Activated T-cell treated with anti-CD3 and anti-CD28 coated beads, Interleukin-2, amount 50 U/mL, for 72 hours (primary cell): ENCODE data around the gene PPFIA1. TPM values are rescaled to one million over a fixed set of nuclear protein-coding genes. Genes with fewer than 3 reads are reported as not detected.
A peak's percentile ranks its signal among the peaks of the same experiment; 100 is the strongest.
"Not testable (repeated sequence)": the region's sequence is repeated elsewhere in the genome, so short reads cannot be mapped to it uniquely, and the experiment has no call there.

ENCODE experiments used
- ATAC-seq, 2 donors: fragments of 150-1000 bp; cut with Tn5 transposase; replicated peaks in 1 of 2; 2 replicates each; pipeline ENCODE4 v1.10.0; 2021; ENCODE audit warnings: moderate library complexity in 2 of 2, mild to moderate bottlenecking in 1 of 2
- DNase-seq, 2 donors: peaks; one replicate each; pipeline ENCODE4 v3.0.0; 2021 to 2022; ENCODE audit warnings: mixed read lengths in 1 of 2
- H3K27ac Mint-ChIP-seq: one replicate; pipeline ENCODE4 v1.8.0; 2022; ENCODE audit warnings: mild to moderate bottlenecking, moderate library complexity, mixed read lengths
- H3K27me3 Mint-ChIP-seq: one replicate; pipeline ENCODE4 v1.8.0; 2022; ENCODE audit warnings: low read depth, mixed read lengths
- H3K36me3 Mint-ChIP-seq, 2 donors: one replicate each; pipeline ENCODE4 v1.8.0; 2022; ENCODE audit warnings: mixed read lengths in 2 of 2, mild to moderate bottlenecking in 1 of 2; ENCODE audit not compliant: insufficient read depth in 2 of 2
- H3K4me1 Mint-ChIP-seq: one replicate; pipeline ENCODE4 v1.8.0; 2022; ENCODE audit warnings: low read depth, mixed read lengths
- H3K4me3 Mint-ChIP-seq, 2 donors: one replicate each; pipeline ENCODE4 v1.8.0; 2022; ENCODE audit warnings: mild to moderate bottlenecking in 2 of 2, mixed read lengths in 2 of 2, moderate library complexity in 2 of 2
- H3K9me3 Mint-ChIP-seq, 2 donors: one replicate each; pipeline ENCODE4 v1.8.0; 2022; ENCODE audit warnings: mixed read lengths in 2 of 2
- total RNA-seq, 2 donors: library from RNA; stranded (reverse); gene quantifications; one replicate each; pipeline ENCODE4 v1.2.3, GENCODE V29; 2022

The PPFIA1 gene
- total RNA-seq, 2 donors from 2014 or later = 40.4 to 44.6 TPM

DNA sequence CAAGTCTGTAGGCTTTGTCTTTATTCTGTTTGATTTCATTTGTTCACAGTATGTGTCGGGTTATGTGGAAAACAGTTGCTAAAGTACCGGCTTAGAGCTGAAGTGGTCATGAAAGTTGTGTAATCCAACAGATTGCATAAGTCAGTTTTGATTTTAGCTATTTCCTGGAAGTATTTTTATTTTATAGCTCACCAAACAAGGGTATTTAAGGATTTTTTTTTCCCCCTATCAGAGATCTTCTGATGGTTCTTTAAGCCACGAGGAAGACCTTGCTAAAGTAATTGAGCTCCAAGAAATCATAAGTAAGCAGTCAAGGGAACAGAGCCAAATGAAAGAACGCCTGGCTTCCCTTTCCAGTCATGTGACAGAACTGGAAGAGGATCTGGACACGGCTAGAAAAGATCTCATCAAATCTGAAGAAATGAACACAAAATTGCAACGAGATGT lies 55.9 kb downstream of the PPFIA1 start:
- Mint-ChIP-seq H3K27ac (peak overlapping the region; percentile 19), H3K4me3 (no peak overlapping the region), H3K4me1 (peaks cover 10% of the 10 kb centered on the region), H3K36me3 (peaks cover 6 to 8% of the 10 kb centered on the region in 2 donors), H3K27me3 (no peaks in the 10 kb centered on the region), H3K9me3 (no peaks in the 10 kb centered on the region)
- ATAC-seq (no peak), DNase-seq (no peak)

DNA sequence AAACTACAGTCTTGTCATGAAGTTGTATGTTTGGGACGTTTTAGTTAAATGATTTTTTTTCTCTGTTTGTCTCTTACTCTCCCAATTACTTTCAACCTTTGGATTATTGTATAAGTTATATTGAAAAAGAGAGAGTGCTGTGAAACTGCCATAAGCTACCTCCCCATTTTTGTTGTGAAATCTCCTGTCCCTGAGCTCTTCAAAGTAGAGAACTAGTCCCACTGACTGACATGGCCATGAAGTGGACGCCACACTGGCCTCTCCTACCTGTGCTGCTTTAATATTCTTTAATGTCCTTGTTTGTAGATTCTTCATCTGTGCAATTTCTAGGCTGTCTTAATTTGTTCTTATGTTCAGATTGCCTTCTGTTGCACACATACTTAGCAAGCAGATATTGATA lies 56.3 kb downstream of the PPFIA1 start:
- no peak overlapping the region for H3K27ac Mint-ChIP-seq
- DNase-seq = no peak
- no peak overlapping the region for H3K4me3 Mint-ChIP-seq
- H3K27me3 Mint-ChIP-seq = no peaks in the 10 kb centered on the region
- ATAC-seq = no peak
- peaks cover 10% of the 10 kb centered on the region for H3K4me1 Mint-ChIP-seq
- no peaks in the 10 kb centered on the region for H3K9me3 Mint-ChIP-seq
- peaks cover 7 to 8% of the 10 kb centered on the region in 2 donors for H3K36me3 Mint-ChIP-seq

DNA sequence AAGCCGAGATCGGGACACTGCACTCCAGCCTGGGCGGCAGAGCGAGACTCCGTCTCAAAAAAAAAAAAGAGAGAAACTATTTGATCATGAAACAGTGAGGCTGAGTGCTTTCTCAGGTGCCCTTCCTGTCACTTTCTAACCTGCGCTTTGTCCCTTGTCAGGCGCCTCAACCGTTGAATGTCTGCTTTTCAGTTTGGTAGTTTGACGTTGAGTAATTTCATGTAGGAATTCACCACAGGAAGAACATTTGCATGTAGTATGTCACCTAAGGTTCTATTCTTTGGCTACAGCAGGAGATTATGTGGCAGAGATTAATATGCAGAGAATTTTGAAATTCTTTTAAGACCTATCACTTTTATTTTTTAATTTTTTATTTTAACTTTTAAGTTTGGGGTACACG lies 57.2 kb downstream of the PPFIA1 start:
- Mint-ChIP-seq H3K4me1 (peaks cover 10% of the 10 kb centered on the region), H3K36me3 (peaks cover 7 to 8% of the 10 kb centered on the region in 2 donors), H3K4me3 (no peak overlapping the region), H3K27ac (no peak overlapping the region), H3K9me3 (no peaks in the 10 kb centered on the region), H3K27me3 (no peaks in the 10 kb centered on the region)
- DNase-seq (no peak), ATAC-seq (no peak)

DNA sequence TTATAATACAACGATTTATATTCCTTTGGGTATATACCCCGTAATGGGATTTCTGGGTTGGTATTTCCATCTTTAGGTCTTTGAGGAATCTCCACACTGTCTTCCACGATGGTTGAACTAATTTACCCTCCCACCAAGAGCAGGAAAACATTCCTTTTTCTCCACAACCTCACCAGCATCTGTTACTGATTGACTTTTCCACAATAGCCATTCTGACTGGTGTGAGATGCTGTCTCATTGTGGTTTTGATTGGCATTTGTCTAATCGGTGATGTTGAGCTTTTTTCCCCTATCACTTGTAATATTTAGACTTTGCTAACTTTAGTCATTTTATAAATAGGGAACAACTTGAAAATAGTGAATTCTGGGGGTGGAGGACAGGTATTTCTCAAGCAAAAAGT lies 58.1 kb downstream of the PPFIA1 start:
- H3K27me3 Mint-ChIP-seq = no peaks in the 10 kb centered on the region
- ATAC-seq (no peak), DNase-seq (no peak)
- no peak overlapping the region for H3K27ac Mint-ChIP-seq
- no peak overlapping the region for H3K4me3 Mint-ChIP-seq
- H3K9me3 Mint-ChIP-seq = no peaks in the 10 kb centered on the region
- H3K36me3 Mint-ChIP-seq = peaks cover 10 to 12% of the 10 kb centered on the region in 2 donors
- H3K4me1 Mint-ChIP-seq = peaks cover 9% of the 10 kb centered on the region

DNA sequence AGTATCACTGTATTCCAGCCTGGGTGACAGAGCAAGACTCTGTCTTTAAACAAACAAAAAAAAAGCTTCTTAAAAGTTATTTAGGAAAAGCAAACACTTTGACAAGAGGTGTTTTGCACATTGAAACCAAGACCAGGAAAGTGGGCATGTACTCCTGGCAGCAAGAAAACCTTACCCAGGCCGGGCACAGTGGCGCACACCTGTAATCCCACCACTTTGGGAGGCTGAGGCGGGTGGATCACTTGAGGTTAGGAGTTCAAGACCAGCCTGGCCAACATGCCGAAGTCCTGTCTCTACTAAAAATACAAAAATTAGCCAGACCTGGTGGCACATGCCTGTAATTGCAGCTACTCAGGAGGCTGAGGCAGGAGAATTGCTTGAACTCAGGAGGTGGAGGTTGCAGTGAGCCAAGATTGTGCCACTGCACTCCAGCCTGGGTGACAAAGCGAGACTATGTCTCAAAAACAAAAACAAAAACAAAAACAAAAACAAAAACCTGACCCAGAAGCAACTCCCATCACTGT lies 60.9 kb downstream of the PPFIA1 start:
- not testable (repeated sequence) for H3K4me3 Mint-ChIP-seq, DNase-seq, ATAC-seq, H3K27ac Mint-ChIP-seq, H3K27me3 Mint-ChIP-seq, H3K4me1 Mint-ChIP-seq, H3K9me3 Mint-ChIP-seq
- peaks cover 10 to 17% of the 10 kb centered on the region in 2 donors for H3K36me3 Mint-ChIP-seq

DNA sequence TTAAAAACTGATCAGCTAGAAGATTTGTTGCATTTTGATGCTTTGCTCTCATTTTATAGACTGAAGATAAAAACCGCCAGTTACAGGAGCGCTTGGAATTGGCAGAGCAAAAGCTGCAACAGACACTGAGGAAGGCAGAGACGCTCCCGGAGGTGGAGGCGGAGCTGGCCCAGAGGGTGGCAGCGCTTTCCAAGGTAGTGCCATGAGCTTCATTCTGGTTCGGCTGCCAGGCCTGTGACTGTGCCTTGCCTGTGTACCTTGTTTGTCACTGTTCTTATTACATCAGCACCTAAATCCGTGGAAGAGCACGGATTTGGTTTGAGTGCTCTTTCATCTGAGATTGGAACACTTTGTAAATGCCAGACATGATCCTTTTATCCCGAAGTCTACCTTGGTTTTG lies 61.4 kb downstream of the PPFIA1 start:
- Mint-ChIP-seq H3K27ac (no peak overlapping the region), H3K9me3 (no peaks in the 10 kb centered on the region), H3K4me3 (no peak overlapping the region), H3K4me1 (no peaks in the 10 kb centered on the region), H3K27me3 (no peaks in the 10 kb centered on the region), H3K36me3 (peaks cover 7 to 19% of the 10 kb centered on the region in 2 donors)
- ATAC-seq (no peak), DNase-seq (no peak)

DNA sequence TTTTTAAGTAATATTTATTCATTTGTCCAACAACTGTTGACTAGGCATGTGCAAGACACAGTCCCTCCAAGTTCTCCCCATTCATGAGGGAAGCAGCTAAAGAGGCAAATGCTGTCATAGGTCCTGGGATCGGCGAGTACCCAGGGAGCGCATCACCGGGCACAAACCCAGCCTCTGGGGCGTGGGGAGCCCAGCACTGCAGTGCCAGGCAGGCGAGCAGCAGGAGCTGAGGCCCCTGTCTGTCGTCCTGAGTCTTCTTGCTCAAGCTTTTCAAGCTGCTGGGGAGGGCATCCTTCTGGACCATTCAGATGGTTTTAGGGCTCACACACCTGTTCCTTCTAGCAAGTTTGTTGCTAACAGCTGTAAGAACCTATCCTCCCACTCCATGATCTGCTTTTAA lies 62.1 kb downstream of the PPFIA1 start:
- ATAC-seq (no peak), DNase-seq (no peak)
- Mint-ChIP-seq H3K9me3 (no peaks in the 10 kb centered on the region), H3K36me3 (peaks cover 5 to 19% of the 10 kb centered on the region in 2 donors), H3K27ac (no peak overlapping the region), H3K27me3 (no peaks in the 10 kb centered on the region), H3K4me1 (no peaks in the 10 kb centered on the region), H3K4me3 (no peak overlapping the region)

DNA sequence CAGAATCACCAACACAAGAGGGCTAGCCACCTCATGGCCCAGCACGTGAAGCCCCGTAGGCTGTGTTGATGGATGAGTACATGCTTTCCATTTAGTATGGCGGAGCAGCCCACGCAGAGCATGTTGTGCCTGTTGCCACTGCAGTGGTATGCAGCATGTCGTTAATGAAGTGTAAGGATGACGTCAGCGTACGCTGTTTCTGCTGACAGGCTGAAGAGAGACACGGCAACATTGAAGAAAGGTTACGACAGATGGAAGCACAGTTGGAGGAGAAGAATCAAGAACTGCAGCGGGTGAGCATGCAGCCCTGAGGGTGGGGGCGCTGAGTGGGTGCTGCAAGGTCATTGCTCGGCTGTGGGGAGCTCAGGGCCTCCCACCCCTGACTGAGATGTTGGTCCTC lies 62.8 kb downstream of the PPFIA1 start:
- no peak overlapping the region for H3K4me3 Mint-ChIP-seq
- no peak for ATAC-seq
- no peaks in the 10 kb centered on the region for H3K9me3 Mint-ChIP-seq
- no peaks in the 10 kb centered on the region for H3K4me1 Mint-ChIP-seq
- peaks cover 5 to 19% of the 10 kb centered on the region in 2 donors for H3K36me3 Mint-ChIP-seq
- H3K27ac Mint-ChIP-seq = no peak overlapping the region
- no peaks in the 10 kb centered on the region for H3K27me3 Mint-ChIP-seq
- no peak for DNase-seq

DNA sequence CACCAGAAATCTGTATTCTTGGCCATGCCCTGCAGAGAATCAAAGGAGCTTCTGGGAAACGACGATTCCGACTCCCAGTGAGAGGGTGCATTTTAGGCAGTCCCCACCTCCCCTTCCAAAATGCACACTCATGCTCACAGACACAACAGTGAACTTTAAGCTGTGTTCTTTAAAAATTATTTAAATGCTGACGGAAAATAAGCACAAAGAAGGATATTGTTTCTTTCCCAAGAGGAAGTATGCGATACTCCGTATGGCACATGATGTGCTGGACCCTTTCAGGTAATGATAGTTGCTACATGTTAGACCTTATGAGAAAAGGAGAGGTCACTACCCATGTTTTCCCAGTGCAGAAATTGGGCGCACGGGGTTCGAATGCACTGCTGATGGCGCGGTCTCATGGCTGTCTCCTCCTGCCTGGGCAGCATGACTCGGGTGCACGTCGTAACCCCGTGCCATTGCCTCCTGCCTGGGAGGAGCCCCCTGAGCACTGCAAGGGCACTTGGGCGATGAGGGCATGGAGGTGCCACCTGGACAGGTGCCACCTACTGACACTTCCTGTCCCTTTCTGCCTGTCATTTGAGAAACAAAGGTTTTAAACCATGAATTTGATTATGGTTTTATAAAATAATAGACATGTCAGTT lies 64.0 kb downstream of the PPFIA1 start:
- DNase-seq (no peak), ATAC-seq (no peak)
- H3K9me3 Mint-ChIP-seq = no peaks in the 10 kb centered on the region
- no peak overlapping the region for H3K27ac Mint-ChIP-seq
- no peaks in the 10 kb centered on the region for H3K4me1 Mint-ChIP-seq
- H3K4me3 Mint-ChIP-seq = no peak overlapping the region
- peaks cover 7 to 19% of the 10 kb centered on the region in 2 donors for H3K36me3 Mint-ChIP-seq
- no peaks in the 10 kb centered on the region for H3K27me3 Mint-ChIP-seq

DNA sequence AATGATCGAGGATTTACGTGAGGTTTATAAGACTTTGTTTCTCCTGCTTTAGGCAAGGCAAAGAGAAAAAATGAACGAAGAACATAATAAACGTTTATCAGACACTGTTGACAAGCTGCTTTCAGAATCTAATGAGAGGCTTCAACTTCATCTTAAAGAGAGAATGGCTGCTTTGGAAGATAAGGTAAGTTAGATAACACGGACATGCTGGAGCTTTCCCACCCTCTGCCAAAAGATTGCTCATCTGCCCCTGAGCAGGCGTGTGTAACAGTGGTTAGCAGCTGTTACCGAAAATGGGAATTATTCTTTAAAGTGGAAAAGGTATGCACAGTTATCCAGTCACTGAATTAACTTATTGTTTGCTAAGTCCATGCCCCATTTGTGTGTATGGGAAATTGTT lies 65.0 kb downstream of the PPFIA1 start:
- H3K9me3 Mint-ChIP-seq = no peaks in the 10 kb centered on the region
- no peak overlapping the region for H3K27ac Mint-ChIP-seq
- peaks cover 6 to 19% of the 10 kb centered on the region in 2 donors for H3K36me3 Mint-ChIP-seq
- H3K4me3 Mint-ChIP-seq = no peak overlapping the region
- ATAC-seq (no peak), DNase-seq (no peak)
- H3K27me3 Mint-ChIP-seq = no peaks in the 10 kb centered on the region
- H3K4me1 Mint-ChIP-seq = no peaks in the 10 kb centered on the region

DNA sequence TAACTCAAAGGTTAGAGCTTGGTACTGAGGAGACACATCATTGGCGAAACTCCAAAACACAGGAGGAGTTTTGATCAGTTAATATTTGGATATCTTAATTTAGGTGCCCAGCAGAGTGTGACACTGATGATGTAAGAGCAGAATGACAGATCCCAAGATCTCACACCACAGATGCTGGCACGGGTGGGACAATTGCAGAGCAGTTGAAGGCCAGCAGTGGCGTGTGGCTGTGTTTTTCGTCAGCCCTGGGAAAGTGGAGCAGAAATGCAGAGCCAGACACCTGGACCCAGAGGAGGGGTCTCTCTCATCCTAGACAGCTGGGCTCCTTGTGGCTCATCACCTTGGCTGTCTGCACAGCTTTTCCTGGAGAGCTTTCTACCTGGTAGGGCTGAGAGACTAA lies 68.1 kb downstream of the PPFIA1 start:
- no peak overlapping the region for H3K27ac Mint-ChIP-seq
- ATAC-seq (no peak), DNase-seq (no peak)
- H3K4me3 Mint-ChIP-seq = no peak overlapping the region
- peaks cover 4 to 16% of the 10 kb centered on the region in 2 donors for H3K36me3 Mint-ChIP-seq
- H3K9me3 Mint-ChIP-seq = no peaks in the 10 kb centered on the region
- no peaks in the 10 kb centered on the region for H3K27me3 Mint-ChIP-seq
- no peaks in the 10 kb centered on the region for H3K4me1 Mint-ChIP-seq

DNA sequence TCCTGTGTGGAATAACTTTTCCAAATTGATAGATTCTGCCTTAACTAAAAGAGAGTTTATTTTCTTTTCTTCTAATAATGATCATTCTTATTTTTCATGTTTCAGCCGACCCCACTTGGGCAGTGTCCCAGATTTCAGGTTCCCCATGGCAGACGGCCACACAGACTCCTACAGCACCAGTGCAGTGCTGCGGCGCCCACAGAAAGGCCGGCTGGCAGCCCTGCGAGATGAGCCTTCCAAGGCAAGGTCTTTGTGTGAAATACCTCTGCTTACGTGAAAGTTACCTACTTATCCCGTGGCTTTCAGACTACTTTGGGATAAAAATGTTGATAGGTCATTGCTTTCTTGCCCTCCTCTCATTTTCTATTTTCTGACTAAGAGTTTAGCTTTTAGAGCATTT lies 68.6 kb downstream of the PPFIA1 start:
- no peak for ATAC-seq
- no peak overlapping the region for H3K4me3 Mint-ChIP-seq
- H3K9me3 Mint-ChIP-seq = no peaks in the 10 kb centered on the region
- H3K27ac Mint-ChIP-seq = no peak overlapping the region
- no peaks in the 10 kb centered on the region for H3K4me1 Mint-ChIP-seq
- peaks cover 5 to 15% of the 10 kb centered on the region in 2 donors for H3K36me3 Mint-ChIP-seq
- DNase-seq = no peak
- no peaks in the 10 kb centered on the region for H3K27me3 Mint-ChIP-seq

DNA sequence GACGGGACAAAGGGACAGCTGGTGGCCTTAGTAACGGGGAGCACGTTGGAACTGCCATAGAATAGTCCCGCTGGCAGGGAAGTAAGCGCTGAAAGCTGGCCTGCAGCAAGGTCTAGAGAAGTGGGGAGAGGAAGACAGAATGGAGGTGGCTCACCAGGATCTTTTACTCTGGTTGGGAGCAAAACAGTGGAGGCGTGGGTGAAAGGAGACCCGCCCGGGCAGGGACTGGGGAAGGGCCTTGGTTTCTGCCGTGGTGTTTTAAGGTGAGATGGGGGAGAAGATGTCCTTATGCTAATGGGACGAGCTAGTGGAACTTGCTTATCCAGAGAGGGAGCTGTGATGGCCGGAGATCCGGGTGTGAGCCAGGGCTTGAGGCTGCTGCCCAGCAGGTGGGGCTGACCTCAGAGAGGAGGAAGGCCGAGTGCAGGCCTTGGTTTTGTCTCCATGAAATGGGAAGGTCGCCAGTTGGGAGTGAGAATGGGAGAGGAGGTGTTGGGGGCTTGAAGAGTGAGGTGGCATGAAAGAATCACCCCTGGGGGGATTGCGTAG lies 71.5 kb downstream of the PPFIA1 start:
- DNase-seq (no peak), ATAC-seq (no peak)
- Mint-ChIP-seq H3K4me3 (no peak overlapping the region), H3K4me1 (no peaks in the 10 kb centered on the region), H3K36me3 (peaks cover 5 to 10% of the 10 kb centered on the region in 2 donors), H3K27ac (no peak overlapping the region), H3K27me3 (no peaks in the 10 kb centered on the region), H3K9me3 (no peaks in the 10 kb centered on the region)

DNA sequence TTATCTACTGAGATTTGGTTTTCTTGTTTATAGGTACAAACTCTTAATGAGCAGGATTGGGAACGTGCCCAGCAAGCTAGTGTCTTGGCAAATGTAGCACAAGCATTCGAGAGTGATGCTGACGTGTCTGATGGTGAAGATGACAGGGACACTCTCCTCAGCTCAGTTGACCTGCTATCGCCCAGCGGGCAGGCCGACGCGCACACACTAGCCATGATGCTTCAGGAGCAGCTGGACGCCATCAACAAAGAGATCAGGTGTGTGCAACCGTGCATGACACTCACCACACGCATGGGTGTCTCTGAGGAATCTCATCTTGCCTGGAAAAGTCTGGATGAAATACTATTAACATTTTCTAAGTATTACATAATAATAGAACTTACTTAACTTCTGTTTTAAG lies 73.1 kb downstream of the PPFIA1 start:
- Mint-ChIP-seq H3K4me1 (no peaks in the 10 kb centered on the region), H3K27me3 (no peaks in the 10 kb centered on the region), H3K36me3 (peaks cover 2 to 12% of the 10 kb centered on the region in 2 donors), H3K4me3 (no peak overlapping the region), H3K9me3 (no peaks in the 10 kb centered on the region), H3K27ac (no peak overlapping the region)
- DNase-seq (no peak), ATAC-seq (no peak)
